IMR-90 (cell line): ENCODE measurements around the gene VEPH1. TPM values are rescaled to one million over a fixed set of nuclear protein-coding genes. Genes with fewer than 3 reads are reported as not detected.
A peak's percentile ranks its signal among the peaks of the same experiment; 100 is the strongest.

Source experiments
- ATAC-seq: fragments of 200-7000 bp; cut with Tn5 transposase; 2 replicates; pipeline ENCODE4 v1.9.1; 2020; ENCODE audit warnings: low read depth, mild to moderate bottlenecking, moderate library complexity
- BruUV-seq: library from RNA; stranded (reverse); fragments of 400-500 nt; replicated peaks from 2 replicates; lab custom pipeline; 2021; lab: Mats Ljungman, UMichigan
- CTCF ChIA-PET: fragments of 300-600 bp; formaldehyde crosslinking; extraction: SDS; loops from one replicate; lab custom pipeline; 2021; ENCODE audit warnings: antibody characterized with exemption; lab: Yijun Ruan, JAX
- POLR2A ChIA-PET: fragments of 300-600 bp; sonication (Branson Sonifier 250); formaldehyde crosslinking; loops from one replicate; lab custom pipeline; 2022; ENCODE audit warnings: antibody characterized with exemption; ENCODE audit not compliant: unreplicated experiment; lab: Charles Lee
- DNase-seq: peaks from one replicate; pipeline ENCODE4 v3.0.0; 2013
- H2AFZ ChIP-seq: replicated peaks from 2 replicates; pipeline ENCODE3; 2013; ENCODE audit warnings: low read length, mild to moderate bottlenecking; ENCODE audit not compliant: poor library complexity
- H2AK5ac ChIP-seq: 2 replicates; pipeline ENCODE4 v1.6.1; 2013; ENCODE audit warnings: low read depth, low read length, inconsistent platforms
- H2AK9ac ChIP-seq: replicated peaks from 2 replicates; pipeline ENCODE3; 2013; ENCODE audit warnings: mild to moderate bottlenecking, low read depth, low read length, moderate library complexity; ENCODE audit not compliant: poor library complexity
- H2BK120ac ChIP-seq: 2 replicates; pipeline ENCODE4 v1.6.1; 2013; ENCODE audit warnings: low read depth, low read length, inconsistent platforms
- H2BK15ac ChIP-seq: 3 replicates; pipeline ENCODE4 v1.6.1; 2013; ENCODE audit warnings: low read depth, low read length, inconsistent platforms
- H2BK20ac ChIP-seq: 2 replicates; pipeline ENCODE4 v1.6.1; 2013; ENCODE audit warnings: low read depth, mild to moderate bottlenecking, inconsistent platforms, low read length, moderate library complexity
- H2BK5ac ChIP-seq: 2 replicates; pipeline ENCODE4 v1.6.1; 2013; ENCODE audit warnings: mild to moderate bottlenecking, low read depth, low read length, inconsistent platforms; ENCODE audit not compliant: poor library complexity, severe bottlenecking
- H3K14ac ChIP-seq: replicated peaks from 2 replicates; pipeline ENCODE4 v1.6.1; 2013; ENCODE audit warnings: low read depth, low read length, inconsistent platforms
- H3K18ac ChIP-seq: 2 replicates; pipeline ENCODE4 v1.6.1; 2013; ENCODE audit warnings: low read depth, low read length, control low read depth
- H3K23ac ChIP-seq: 2 replicates; pipeline ENCODE4 v1.6.1; 2013; ENCODE audit warnings: low read depth, low read length, inconsistent platforms
- H3K27ac ChIP-seq: 2 replicates; pipeline ENCODE4 v1.5.1; 2013; ENCODE audit warnings: mild to moderate bottlenecking, control low read depth, low read length; ENCODE audit not compliant: insufficient read depth
- H3K27me3 ChIP-seq: 2 replicates; pipeline ENCODE4 v1.6.1; 2013; ENCODE audit warnings: low read length; ENCODE audit not compliant: control insufficient read depth, insufficient read depth
- H3K36me3 ChIP-seq: 2 replicates; pipeline ENCODE4 v1.6.1; 2013; ENCODE audit warnings: low read length, mixed read lengths; ENCODE audit not compliant: control insufficient read depth, insufficient read depth
- H3K4ac ChIP-seq: 2 replicates; pipeline ENCODE4 v1.6.1; 2013; ENCODE audit warnings: low read depth, low read length, inconsistent platforms
- H3K4me1 ChIP-seq: 2 replicates; pipeline ENCODE4 v1.6.1; 2013; ENCODE audit warnings: low read length, mixed read lengths; ENCODE audit not compliant: control insufficient read depth, insufficient read depth
- H3K4me2 ChIP-seq: 2 replicates; pipeline ENCODE4 v1.6.1; 2013; ENCODE audit warnings: low read depth, mild to moderate bottlenecking, control low read depth, low read length, moderate library complexity
- H3K4me3 ChIP-seq: 2 replicates; pipeline ENCODE4 v1.5.1; 2013; ENCODE audit warnings: low read depth, mild to moderate bottlenecking, control low read depth, low read length, moderate library complexity; ENCODE audit not compliant: insufficient read depth
- H3K56ac ChIP-seq: 2 replicates; pipeline ENCODE4 v1.6.1; 2013; ENCODE audit warnings: low read length, inconsistent platforms; ENCODE audit not compliant: insufficient read depth; ENCODE audit errors: extremely low read depth
- H3K79me1 ChIP-seq, 2 experiments: 2 replicates each; pipeline ENCODE4 v1.6.1; 2013; ENCODE audit warnings: low read length in 2 of 2, inconsistent platforms in 1 of 2, low read depth in 1 of 2
- H3K9ac ChIP-seq: 2 replicates; pipeline ENCODE4 v1.6.1; 2013; ENCODE audit warnings: low read depth, low read length, control low read depth
- H3K9me1 ChIP-seq: 2 replicates; pipeline ENCODE4 v1.6.1; 2013; ENCODE audit warnings: low read length, inconsistent platforms; ENCODE audit not compliant: insufficient read depth
- H3K9me3 ChIP-seq: 2 replicates; pipeline ENCODE4 v1.6.1; 2013; ENCODE audit warnings: low read length; ENCODE audit not compliant: control insufficient read depth, insufficient read depth
- H4K20me1 ChIP-seq: 2 replicates; pipeline ENCODE4 v1.6.1; 2013; ENCODE audit warnings: low read length, inconsistent platforms; ENCODE audit not compliant: insufficient read depth
- H4K5ac ChIP-seq: 2 replicates; pipeline ENCODE4 v1.6.1; 2013; ENCODE audit warnings: mild to moderate bottlenecking, low read depth, low read length, control low read depth
- H4K8ac ChIP-seq, 2 experiments: 2 replicates each; pipeline ENCODE4 v1.6.1; 2013; ENCODE audit warnings: low read depth in 2 of 2, low read length in 2 of 2, control low read depth in 1 of 2, inconsistent platforms in 1 of 2
- H4K91ac ChIP-seq: 2 replicates; pipeline ENCODE4 v1.6.1; 2013; ENCODE audit warnings: low read depth, low read length, inconsistent platforms; ENCODE audit not compliant: insufficient read depth
- BHLHE40 ChIP-seq: fragments of 150-350 bp; IDR thresholded peaks from 2 replicates; pipeline ENCODE4 v1.6.1; 2016; ENCODE audit warnings: mild to moderate bottlenecking, low read depth, low read length
- CEBPB ChIP-seq: IDR thresholded peaks from 2 replicates; pipeline ENCODE4 v1.6.1; 2012; ENCODE audit warnings: low read depth, low read length, improper control_type of control experiment
- FOS ChIP-seq: fragments of 150-350 bp; IDR thresholded peaks from 2 replicates; pipeline ENCODE4 v1.6.1; 2016; ENCODE audit warnings: low read depth, low read length
- RAD21 ChIP-seq: IDR thresholded peaks from 2 replicates; pipeline ENCODE4 v1.6.1; 2012; ENCODE audit warnings: low read length, improper control_type of control experiment
- SMC3 ChIP-seq: fragments of 150-350 bp; IDR thresholded peaks from 2 replicates; pipeline ENCODE4 v1.6.1; 2016; ENCODE audit warnings: low read depth, mild to moderate bottlenecking, antibody characterized with exemption, low read length, moderate library complexity
- WGBS, 2 experiments: methylation state at CpG; one replicate each; pipeline versions ENCODE4 v1.1.5 to v1.1.7; 2013; ENCODE audit warnings: missing lambda C conversion rate in 2 of 2; ENCODE audit not compliant: insufficient read length in 1 of 2; ENCODE audit errors: extremely low coverage in 2 of 2; 5-methylcytosine and 5-hydroxymethylcytosine counted together
- dilution Hi-C: fragments of 300-500 bp; cut with HindIII; formaldehyde crosslinking; loops from one replicate; pipeline ENCODE4 v1.14.3; 2018; ENCODE audit warnings: low sequenced_read_pairs; ENCODE audit not compliant: unreplicated experiment
- in situ Hi-C: fragments of 300-500 bp; cut with MboI; formaldehyde crosslinking; loops from 3 replicates; pipeline ENCODE4 v1.14.3; 2019; ENCODE audit warnings: low sequenced_read_pairs, inconsistent platforms, mixed read lengths
- intact Hi-C: fragments of 100-400 bp; cut with micrococcal nuclease; formaldehyde crosslinking; loops from 2 replicates; pipeline ENCODE4 v1.10.0; 2022
- polyA plus RNA-seq, 3 experiments: library from polyadenylated mRNA; depleted of rRNA; stranded (reverse); fragments of >200 nt; gene quantifications; 2 replicates each; pipeline ENCODE4 v1.2.3, GENCODE V29; 2012; ENCODE audit warnings: low replicate concordance in 1 of 3
- total RNA-seq: library from RNA; depleted of rRNA; stranded (reverse); fragments of >200 nt; gene quantifications from 2 replicates; pipeline ENCODE4 v1.2.3, GENCODE V29; 2012
- TF ChIP-seq, protein P1 (sequence below): conservative IDR thresholded peaks from 2 replicates; pipeline ENCODE4 v1.5.1; 2012; ENCODE audit warnings: mild to moderate bottlenecking, low read depth, low read length, improper control_type of control experiment

The VEPH1 gene
- total and polyA plus RNA-seq, 2 of the 4 experiments (the other 2 are of a cell fraction), result 30.5 to 130 TPM

DNA sequence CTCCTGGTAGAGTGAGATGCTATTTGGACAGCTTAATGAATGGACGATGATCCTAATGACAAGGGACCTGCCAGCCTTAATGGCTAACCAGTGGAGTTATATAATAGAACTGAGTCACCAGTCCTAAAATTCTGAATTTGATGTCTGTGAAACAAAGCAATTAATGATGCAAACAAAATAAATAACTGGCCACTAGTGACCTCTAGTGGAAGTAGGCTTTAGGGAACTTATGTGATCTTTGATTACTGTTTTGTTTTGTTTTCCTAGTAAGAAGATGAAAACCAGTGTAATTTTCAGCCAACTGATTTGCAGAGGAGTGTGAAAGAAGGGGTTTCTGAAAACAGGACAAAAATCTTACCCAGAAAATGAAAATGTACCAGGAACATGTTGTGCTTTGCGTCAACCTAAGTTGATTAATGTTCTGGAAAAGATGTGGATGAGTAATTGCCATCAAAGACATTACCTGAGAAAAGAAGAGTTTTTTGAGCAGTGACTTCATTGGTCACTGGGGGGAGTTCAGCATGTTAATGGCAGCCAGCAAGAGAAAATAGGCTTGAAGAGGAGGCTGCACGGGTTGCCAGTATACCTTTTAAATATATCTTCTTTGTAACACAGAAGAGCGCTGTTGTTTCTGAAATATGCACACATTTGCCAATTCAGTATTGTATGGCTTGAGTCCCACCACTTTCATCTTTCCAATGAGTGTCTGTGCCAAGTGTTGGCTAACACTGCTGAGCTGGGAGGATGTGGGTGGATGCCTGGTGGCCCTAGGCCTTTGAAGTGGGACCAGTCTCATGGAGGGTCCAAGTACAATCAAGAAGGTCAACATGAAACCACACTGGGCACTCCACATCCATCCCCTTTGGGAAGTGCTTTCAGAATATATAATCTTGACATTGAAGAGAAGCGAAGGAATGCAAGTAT lies 9.3 kb downstream of the VEPH1 start:
- Histone ChIP-seq H3K36me3 (no peaks in the 10 kb centered on the region), H3K14ac (peak overlapping the region; percentile 22; the same call in 1 of the 2 replicates), H2AK5ac (peak overlapping the region; percentile 83), H4K20me1 (no peaks in the 10 kb centered on the region), H2AK9ac (no peak overlapping the region), H3K27me3 (no peaks in the 10 kb centered on the region), H2BK120ac (peak overlapping the region; percentile 82), H4K8ac (0 out of 4 replicates have a peak overlapping the region, but pooled peaks of 1 of the 2 experiments have one; percentile 56), H2BK5ac (peak overlapping the region; percentile 45), H3K9me1 (peaks cover 4% of the 10 kb centered on the region; the same call in 1 of the 2 replicates), H4K91ac (peak overlapping the region; percentile 64; the same call in 1 of the 2 replicates), H3K56ac (no peak overlapping the region), H3K9ac (no peak overlapping the region), H4K5ac (peak overlapping the region; percentile 71; the same call in 1 of the 2 replicates), H3K4me3 (no peak overlapping the region), H2AFZ (peak overlapping the region; percentile 8), H3K4ac (peak overlapping the region; percentile 73), H3K23ac (no peak overlapping the region), H3K18ac (peak overlapping the region; percentile 66), H3K79me1 (peaks cover 3 to 25% of the 10 kb centered on the region in 2 experiments; a peak in 2 of 4 replicates), H3K4me2 (no peak overlapping the region), H2BK15ac (peak overlapping the region; percentile 51; the same call in 1 of the 3 replicates), H2BK20ac (peak overlapping the region; percentile 65), H3K4me1 (peaks cover 13% of the 10 kb centered on the region), H3K27ac (no peak overlapping the region), H3K9me3 (no peaks in the 10 kb centered on the region)
- DNase-seq (peak; percentile 71), ATAC-seq (peak; percentile 46)
- dilution Hi-C loops, result no loop called here
- WGBS, 2 experiments, result no CpG with 5 or more reads among the region's 5 CpGs
- no TSS peak for BruUV-seq
- in situ Hi-C loops, result loop anchor here (5.0 kb wide), 1 partner anchor 287 kb away; no protein-coding TSS in a partner anchor
- TF ChIP-seq RAD21 (peak; percentile 68), CEBPB (peak; percentile 38; the same call in 1 of the 2 replicates), SMC3 (peak; percentile 67), BHLHE40 (no peak), FOS (0 out of 2 replicates have a peak, but pooled peaks have one; percentile 4)
- TF ChIP-seq, protein P1, sequence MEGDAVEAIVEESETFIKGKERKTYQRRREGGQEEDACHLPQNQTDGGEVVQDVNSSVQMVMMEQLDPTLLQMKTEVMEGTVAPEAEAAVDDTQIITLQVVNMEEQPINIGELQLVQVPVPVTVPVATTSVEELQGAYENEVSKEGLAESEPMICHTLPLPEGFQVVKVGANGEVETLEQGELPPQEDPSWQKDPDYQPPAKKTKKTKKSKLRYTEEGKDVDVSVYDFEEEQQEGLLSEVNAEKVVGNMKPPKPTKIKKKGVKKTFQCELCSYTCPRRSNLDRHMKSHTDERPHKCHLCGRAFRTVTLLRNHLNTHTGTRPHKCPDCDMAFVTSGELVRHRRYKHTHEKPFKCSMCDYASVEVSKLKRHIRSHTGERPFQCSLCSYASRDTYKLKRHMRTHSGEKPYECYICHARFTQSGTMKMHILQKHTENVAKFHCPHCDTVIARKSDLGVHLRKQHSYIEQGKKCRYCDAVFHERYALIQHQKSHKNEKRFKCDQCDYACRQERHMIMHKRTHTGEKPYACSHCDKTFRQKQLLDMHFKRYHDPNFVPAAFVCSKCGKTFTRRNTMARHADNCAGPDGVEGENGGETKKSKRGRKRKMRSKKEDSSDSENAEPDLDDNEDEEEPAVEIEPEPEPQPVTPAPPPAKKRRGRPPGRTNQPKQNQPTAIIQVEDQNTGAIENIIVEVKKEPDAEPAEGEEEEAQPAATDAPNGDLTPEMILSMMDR, result peak; percentile 80
- intact Hi-C loops, result loop anchor here (1.0 to 10.0 kb wide), 4 partner anchors 47 to 290 kb away; no protein-coding TSS in a partner anchor
- ChIA-PET POLR2A (no interaction called here), CTCF (interaction anchor here (0.8 to 1.4 kb wide), 4 partner anchors 22 to 105 kb away, joined by 3 to 4 read pairs (median 3); no protein-coding TSS in a partner anchor)
